Measurements from ENCODE around the gene ZNF511.

ZNF511 gene

DNA sequence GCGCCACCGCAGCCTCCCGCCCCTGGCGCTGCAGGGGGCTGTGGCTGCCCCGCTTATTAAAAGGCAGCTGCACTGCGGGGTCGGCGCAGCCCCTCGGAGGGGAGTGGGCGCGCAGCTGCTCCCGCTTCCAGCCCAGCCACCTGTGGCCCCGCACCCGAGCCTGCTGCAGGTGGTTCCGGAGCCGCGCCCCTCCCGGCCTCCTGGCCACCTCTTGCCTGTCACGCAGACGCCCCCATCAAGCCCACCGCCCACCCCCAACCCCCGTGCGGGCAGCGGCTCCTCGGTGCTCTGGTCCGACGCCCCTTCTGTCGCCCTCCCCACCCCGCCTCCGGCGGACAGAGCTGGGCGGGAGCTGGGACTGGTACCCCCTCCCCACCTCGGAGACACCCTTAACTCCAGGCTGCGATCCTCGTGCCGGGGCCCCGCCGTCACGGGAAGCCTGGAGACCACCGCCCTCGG lies 27.4 kb downstream of the ZNF511 start:
- no peak for TF ChIP-seq CTCF (IDR thresholded peaks at IDR 0.05; ENCODE audit: low read depth, low read length)
- H3K4me3 ChIP-seq (replicated peaks in 1 of 2; ENCODE audit: low read depth in 2 of 2, low read length in 2 of 2), result no peak overlapping the region
- no peak for DNase-seq (ENCODE audit: low read depth in 2 of 2)

DNA sequence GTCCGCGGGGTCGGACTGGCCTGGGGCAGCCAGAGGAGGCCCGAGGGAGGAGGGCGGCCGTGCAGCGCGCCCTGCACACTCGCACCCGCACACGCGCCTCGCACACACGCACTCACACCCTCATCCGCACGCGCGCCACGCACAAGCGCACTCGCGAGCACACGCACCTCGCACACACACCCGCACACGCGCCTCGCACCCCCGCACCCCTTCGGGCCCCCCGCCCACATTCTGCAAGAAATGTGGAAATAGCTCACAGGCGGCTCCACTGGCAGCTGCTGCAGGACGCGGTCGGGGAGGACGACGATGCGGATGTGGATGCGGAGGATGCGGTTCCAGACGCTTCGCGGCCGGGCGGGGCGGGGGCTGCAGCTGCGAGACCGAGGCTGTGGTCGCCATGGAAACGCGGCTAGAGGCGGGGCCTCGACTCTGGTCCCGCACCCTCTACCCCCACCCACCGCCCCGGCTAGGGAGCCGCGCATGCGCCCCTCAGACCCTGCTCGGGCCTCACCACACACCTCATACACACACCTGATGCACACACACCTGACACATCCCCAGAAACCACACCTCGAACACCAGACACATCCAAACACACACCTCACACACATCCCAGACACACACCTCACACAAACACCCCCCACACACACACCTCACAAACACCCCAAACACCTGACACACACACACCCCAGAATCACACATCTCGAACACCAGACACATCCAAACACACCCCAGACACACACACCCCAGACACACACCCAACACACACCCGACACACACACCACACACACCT lies 28.1 kb downstream of the ZNF511 start, which contains the start of gene CALY:
Gene CALY (minus strand): TSS at position 320 of the 793 bp plus-strand sequence. CDS start 7,907 bp downstream, outside the sequence.
- H3K4me3 ChIP-seq (replicated peaks in 1 of 2; ENCODE audit: low read depth in 2 of 2, low read length in 2 of 2), result peak within 1 kb of the TSS; percentile 32 to 40
- no peak for DNase-seq (ENCODE audit: low read depth in 2 of 2)
- no peak for TF ChIP-seq CTCF (IDR thresholded peaks at IDR 0.05; ENCODE audit: low read depth, low read length)

DNA sequence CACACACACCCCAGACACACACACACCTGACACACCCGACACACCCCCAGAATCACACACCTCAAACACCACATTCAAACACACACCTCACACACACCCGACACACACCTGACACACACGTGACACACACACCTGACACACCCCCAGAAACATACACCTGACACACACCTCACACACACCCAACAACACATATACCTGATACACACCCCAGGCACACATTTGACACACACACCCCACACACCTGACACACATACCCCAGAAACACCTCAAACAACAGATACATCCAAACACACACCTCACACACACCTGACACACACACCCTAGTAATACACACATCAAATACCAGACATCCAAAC lies 28.6 kb downstream of the ZNF511 start:
- no peak for TF ChIP-seq CTCF (IDR thresholded peaks at IDR 0.05; ENCODE audit: low read depth, low read length)
- no peak overlapping the region for H3K4me3 ChIP-seq (replicated peaks in 1 of 2; ENCODE audit: low read depth in 2 of 2, low read length in 2 of 2)
- DNase-seq (ENCODE audit: low read depth in 2 of 2), result no peak

DNA sequence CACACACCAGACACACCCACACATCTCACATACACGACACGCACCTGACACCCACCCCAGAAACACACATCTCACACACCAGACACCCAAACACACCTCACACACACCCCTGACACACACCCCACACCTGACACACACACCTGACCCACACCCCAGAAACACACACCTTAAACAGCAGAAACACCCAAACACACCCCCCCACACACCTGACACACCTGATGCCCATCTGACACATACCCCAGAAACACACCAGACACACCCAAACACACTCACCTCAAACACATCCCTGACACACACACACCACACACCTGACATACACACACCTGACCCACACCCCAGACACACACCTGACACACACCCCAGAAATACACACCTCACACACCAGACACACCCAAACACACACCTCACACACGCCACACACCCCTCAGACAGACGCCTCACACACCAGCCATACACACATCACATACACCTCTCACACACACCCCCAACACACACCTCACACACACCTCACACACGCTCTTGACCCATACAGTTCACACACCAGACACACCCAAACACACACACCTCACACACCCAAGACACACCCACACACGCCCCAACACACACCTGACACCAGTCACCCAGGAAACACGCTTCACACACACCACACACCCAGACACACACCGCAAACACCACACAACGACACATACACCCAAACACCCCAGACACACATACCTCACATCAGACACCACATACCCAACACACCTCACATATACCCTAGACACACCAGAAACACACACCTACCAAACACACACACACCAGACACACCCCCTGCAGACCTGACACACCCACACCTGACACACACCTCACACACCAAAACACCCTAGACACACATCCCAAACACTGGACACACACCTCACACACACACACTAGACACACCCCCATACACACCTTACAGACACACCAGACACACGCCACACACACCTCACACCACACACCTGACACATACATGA lies 29.7 kb downstream of the ZNF511 start:
- no peak overlapping the region for H3K4me3 ChIP-seq (replicated peaks in 1 of 2; ENCODE audit: low read depth in 2 of 2, low read length in 2 of 2)
- no peak for TF ChIP-seq CTCF (IDR thresholded peaks at IDR 0.05; ENCODE audit: low read depth, low read length)
- no peak for DNase-seq (ENCODE audit: low read depth in 2 of 2)

- TF ChIP-seq CTCF (IDR thresholded peaks at IDR 0.05; ENCODE audit: low read depth, low read length), result no peak
- no peak overlapping the region for H3K4me3 ChIP-seq (replicated peaks in 1 of 2; ENCODE audit: low read depth in 2 of 2, low read length in 2 of 2)
- no peak for DNase-seq (ENCODE audit: low read depth in 2 of 2)
Measured at GRCh38 chr10:133339708-133340380, 31.1 kb downstream of the ZNF511 start.

GRCh38 chr10:133341983-133342382 lies 33.3 kb downstream of the ZNF511 start:
- H3K4me3 ChIP-seq (replicated peaks in 1 of 2; ENCODE audit: low read depth in 2 of 2, low read length in 2 of 2), result no peak overlapping the region
- TF ChIP-seq CTCF (IDR thresholded peaks at IDR 0.05; ENCODE audit: low read depth, low read length), result no peak
- no peak for DNase-seq (ENCODE audit: low read depth in 2 of 2)

Measured in cardiac fibroblast (primary cell).